Testis (tissue), 3 donors: ENCODE measurements around the gene PRCP. TPM values are rescaled to one million over a fixed set of nuclear protein-coding genes. Genes with fewer than 3 reads are reported as not detected.

Source experiments
- DNase-seq: peaks from one replicate; pipeline ENCODE4 v3.0.0-alpha.2; 2019
- H3K27ac ChIP-seq, 2 donors: fragments of 200-600 bp; sonication (generic); one replicate each; pipeline ENCODE4 v1.5.1; 2019
- H3K27me3 ChIP-seq: fragments of 200-600 bp; sonication (generic); one replicate; pipeline ENCODE4 v1.5.1; 2019
- H3K36me3 ChIP-seq: fragments of 200-600 bp; sonication (generic); one replicate; pipeline ENCODE4 v1.5.1; 2017; ENCODE audit warnings: low read depth; ENCODE audit errors: missing control alignments
- H3K4me1 ChIP-seq: fragments of 200-600 bp; sonication (generic); one replicate; pipeline ENCODE4 v1.5.1; 2019
- H3K4me3 ChIP-seq, 2 donors: fragments of 200-600 bp; sonication (generic); one replicate each; pipeline ENCODE4 v1.5.1; 2017 to 2019
- H3K9me3 ChIP-seq: fragments of 200-600 bp; sonication (generic); one replicate; pipeline ENCODE4 v1.5.1; 2017
- CTCF ChIP-seq, 3 experiments: fragments of 450-650 bp in 2 of 3; fragments of 200-600 bp in 1 of 3; sonication (generic) in 1 of 3; IDR thresholded peaks; one replicate each; pipeline ENCODE4 v1.5.1; 2016 to 2019; ENCODE audit warnings: antibody characterized with exemption in 3 of 3, mild to moderate bottlenecking in 2 of 3, moderate library complexity in 1 of 3
- POLR2A ChIP-seq: fragments of 450-650 bp; IDR thresholded peaks from one replicate; pipeline ENCODE4 v1.6.1; 2017; ENCODE audit warnings: antibody characterized with exemption, mild to moderate bottlenecking, moderate library complexity
- WGBS, 2 donors: methylation state at CpG; one replicate each; pipeline ENCODE4 v1.1.5; 2018; 5-methylcytosine and 5-hydroxymethylcytosine counted together
- intact Hi-C: fragments of 100-400 bp; cut with DNase I; formaldehyde crosslinking; loops from one replicate; pipeline ENCODE4 v1.15.1; 2023; ENCODE audit warnings: low total_unique reads
- polyA plus RNA-seq: library from polyadenylated mRNA; stranded (reverse); fragments of 350-450 nt; fragmentation: Illumina TruSeq; extraction: RNeasy Lipid Tissue Mini Kit (QIAGEN cat#74804); gene quantifications from one replicate; pipeline ENCODE4 v1.2.3, GENCODE V29; 2014; ENCODE audit warnings: low read depth, low replicate concordance; ENCODE audit not compliant: insufficient read depth
- total RNA-seq, 2 donors: library from RNA; depleted of rRNA; stranded (reverse); fragments of >200 nt; gene quantifications; one replicate each; pipeline ENCODE4 v1.2.3, GENCODE V29; 2016

The PRCP gene
- total and polyA plus RNA-seq, 3 donors from 2014 or later = 41.3 to 118 (median 46.9) TPM

- no peaks in the 10 kb centered on the region for H3K9me3 ChIP-seq
- no peaks in the 10 kb centered on the region for H3K27me3 ChIP-seq
- 94% methylated on average over 2 of the region's 2 CpGs for WGBS, 2 donors
- TF ChIP-seq POLR2A (no peak), CTCF (IDR thresholded peaks at IDR 0.05) (no peak)
- H3K27ac ChIP-seq = no peak overlapping the region
- H3K4me3 ChIP-seq = no peak overlapping the region
- DNase-seq = no peak
- H3K4me1 ChIP-seq = no peaks in the 10 kb centered on the region
- H3K36me3 ChIP-seq = no peaks in the 10 kb centered on the region
- intact Hi-C loops = no loop called here
These were observed 37.0 kb downstream of the PRCP start for GRCh38 chr11:82863209-82863608.

GRCh38 chr11:82862379-82862778 lies 37.9 kb downstream of the PRCP start:
- WGBS, 2 donors = 88 to 91% methylated on average over 2 of the region's 2 CpGs

GRCh38 chr11:82859750-82860149 lies 40.5 kb downstream of the PRCP start:
- DNase-seq = no peak
- no peaks in the 10 kb centered on the region for H3K36me3 ChIP-seq

More at GRCh38 chr11:82862379-82862778, 37.9 kb downstream of the PRCP start:
- H3K27me3 ChIP-seq = no peaks in the 10 kb centered on the region
- H3K4me1 ChIP-seq = no peaks in the 10 kb centered on the region
- no peaks in the 10 kb centered on the region for H3K36me3 ChIP-seq
- no peak overlapping the region for H3K4me3 ChIP-seq
- intact Hi-C loops = no loop called here
- H3K9me3 ChIP-seq = no peaks in the 10 kb centered on the region
- TF ChIP-seq POLR2A = no peak
- TF ChIP-seq CTCF (IDR thresholded peaks at IDR 0.05) = no peak
- no peak for DNase-seq
- H3K27ac ChIP-seq = no peak overlapping the region

GRCh38 chr11:82858556-82859091 lies 41.6 kb downstream of the PRCP start:
- H3K9me3 ChIP-seq = no peaks in the 10 kb centered on the region
- H3K4me3 ChIP-seq = no peak overlapping the region
- intact Hi-C loops = no loop called here
- TF ChIP-seq POLR2A (no peak), CTCF (IDR thresholded peaks at IDR 0.05) (no peak)
- H3K27ac ChIP-seq = no peak overlapping the region
- no peak for DNase-seq
- H3K36me3 ChIP-seq = no peaks in the 10 kb centered on the region
- WGBS, 2 donors = 44% methylated on average over 1 of the region's 1 CpG
- H3K4me1 ChIP-seq = no peaks in the 10 kb centered on the region
- no peaks in the 10 kb centered on the region for H3K27me3 ChIP-seq

More at GRCh38 chr11:82859750-82860149, 40.5 kb downstream of the PRCP start:
- TF ChIP-seq CTCF (IDR thresholded peaks at IDR 0.05) (no peak), POLR2A (no peak)
- Histone ChIP-seq H3K27me3 (no peaks in the 10 kb centered on the region), H3K27ac (no peak overlapping the region), H3K4me3 (no peak overlapping the region), H3K4me1 (no peaks in the 10 kb centered on the region), H3K9me3 (no peaks in the 10 kb centered on the region)
- WGBS, 2 donors = 91 to 92% methylated on average over 2 of the region's 2 CpGs
- intact Hi-C loops = no loop called here

GRCh38 chr11:82858133-82858532 lies 42.1 kb downstream of the PRCP start:
- WGBS, 2 donors = 78 to 86% methylated on average over 2 of the region's 2 CpGs
- Histone ChIP-seq H3K4me1 (no peaks in the 10 kb centered on the region), H3K9me3 (no peaks in the 10 kb centered on the region), H3K27ac (no peak overlapping the region), H3K4me3 (no peak overlapping the region), H3K36me3 (no peaks in the 10 kb centered on the region), H3K27me3 (no peaks in the 10 kb centered on the region)
- no peak for TF ChIP-seq CTCF (IDR thresholded peaks at IDR 0.05)
- no peak for TF ChIP-seq POLR2A
- intact Hi-C loops = no loop called here
- no peak for DNase-seq
